ENCODE measurements around the gene AP3B1. TPM values are rescaled to one million over a fixed set of nuclear protein-coding genes. Genes with fewer than 3 reads are reported as not detected.

The AP3B1 gene
- total RNA-seq, 1 experiment from 2014 or later, result 41.8 TPM

DNA sequence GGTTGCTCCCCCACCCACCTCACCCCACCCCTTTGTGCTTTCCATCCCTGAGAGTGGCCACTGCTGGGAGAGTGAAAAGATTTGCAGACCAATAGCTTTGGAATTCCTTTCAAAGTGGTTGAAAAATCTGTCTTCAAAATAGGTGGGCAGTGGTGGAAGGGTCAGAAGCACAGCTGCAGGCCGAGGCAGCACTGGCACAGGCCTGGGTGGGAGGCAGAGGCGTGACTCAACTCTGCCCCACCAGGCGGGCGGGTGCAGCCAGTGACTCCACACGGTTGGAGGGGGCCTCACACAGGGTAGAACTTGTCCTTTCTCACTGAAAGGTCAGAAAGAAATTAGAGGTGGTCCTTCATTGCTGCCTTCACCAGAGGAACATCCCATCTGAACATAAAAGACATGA is 303.4 kb downstream of the AP3B1 start:
- no CpG with 5 or more reads among the region's 5 CpGs for WGBS (ENCODE audit: extremely low coverage, insufficient read length, low lambda C conversion rate)
- Histone ChIP-seq H2BK20ac (ENCODE audit: low read depth, low read length, poor library complexity, severe bottlenecking) (no peak overlapping the region), H2BK12ac (ENCODE audit: insufficient read length, low read depth, low read length) (no peak overlapping the region), H3K79me1 (ENCODE audit: insufficient read depth, low read depth, low read length, poor library complexity, severe bottlenecking) (no peaks in the 10 kb centered on the region), H3K4me2 (ENCODE audit: insufficient read depth, insufficient read length, low read length) (no peak overlapping the region), H3K14ac (ENCODE audit: insufficient read depth, low read length) (no peak overlapping the region), H4K8ac (replicated peaks; ENCODE audit: insufficient read length, low read depth, low read length) (no peak overlapping the region), H4K91ac (ENCODE audit: insufficient read length, low read depth, low read length) (no peak overlapping the region), H3T11ph (ENCODE audit: low read length) (no peak overlapping the region), H2AFZ (ENCODE audit: low read length) (no peak overlapping the region), H3K4me1 (ENCODE audit: insufficient read depth, low read length) (peaks cover 15% of the 10 kb centered on the region; the same call in 1 of the 2 replicates), H2BK120ac (ENCODE audit: low read depth, low read length, poor library complexity, severe bottlenecking) (no peak overlapping the region), H3K56ac (ENCODE audit: insufficient read length, low read depth, low read length) (no peak overlapping the region), H3K4ac (ENCODE audit: low read depth, low read length) (no peak overlapping the region), H3K27ac (ENCODE audit: insufficient read length, low read depth, low read length) (no peak overlapping the region), H2AK5ac (ENCODE audit: insufficient read length, low read length) (no peak overlapping the region), H3K18ac (ENCODE audit: insufficient read length, low read depth, low read length) (no peak overlapping the region), H2BK5ac (ENCODE audit: insufficient read length, low read length) (no peak overlapping the region), H3K9ac (ENCODE audit: extremely low read depth, insufficient read length, low read length) (no peak overlapping the region), H3K9me3 (ENCODE audit: control insufficient read depth, low read depth, low read length) (no peaks in the 10 kb centered on the region), H3K23ac (ENCODE audit: insufficient read length, low read depth, low read length) (no peak overlapping the region), H3K27me3 (ENCODE audit: insufficient read depth, low read length) (no peaks in the 10 kb centered on the region), H3K79me2 (ENCODE audit: insufficient read depth, low read length) (no peaks in the 10 kb centered on the region), H2BK15ac (ENCODE audit: low read depth, low read length) (no peak overlapping the region), H4K20me1 (ENCODE audit: control insufficient read depth, insufficient read depth, insufficient read length) (no peaks in the 10 kb centered on the region), H4K5ac (ENCODE audit: insufficient read length, low read depth, low read length) (no peak overlapping the region), H3K23me2 (ENCODE audit: insufficient read length, low read depth, low read length, poor library complexity, severe bottlenecking) (no peaks in the 10 kb centered on the region)
- no peak for DNase-seq
- TF ChIP-seq, protein P1, sequence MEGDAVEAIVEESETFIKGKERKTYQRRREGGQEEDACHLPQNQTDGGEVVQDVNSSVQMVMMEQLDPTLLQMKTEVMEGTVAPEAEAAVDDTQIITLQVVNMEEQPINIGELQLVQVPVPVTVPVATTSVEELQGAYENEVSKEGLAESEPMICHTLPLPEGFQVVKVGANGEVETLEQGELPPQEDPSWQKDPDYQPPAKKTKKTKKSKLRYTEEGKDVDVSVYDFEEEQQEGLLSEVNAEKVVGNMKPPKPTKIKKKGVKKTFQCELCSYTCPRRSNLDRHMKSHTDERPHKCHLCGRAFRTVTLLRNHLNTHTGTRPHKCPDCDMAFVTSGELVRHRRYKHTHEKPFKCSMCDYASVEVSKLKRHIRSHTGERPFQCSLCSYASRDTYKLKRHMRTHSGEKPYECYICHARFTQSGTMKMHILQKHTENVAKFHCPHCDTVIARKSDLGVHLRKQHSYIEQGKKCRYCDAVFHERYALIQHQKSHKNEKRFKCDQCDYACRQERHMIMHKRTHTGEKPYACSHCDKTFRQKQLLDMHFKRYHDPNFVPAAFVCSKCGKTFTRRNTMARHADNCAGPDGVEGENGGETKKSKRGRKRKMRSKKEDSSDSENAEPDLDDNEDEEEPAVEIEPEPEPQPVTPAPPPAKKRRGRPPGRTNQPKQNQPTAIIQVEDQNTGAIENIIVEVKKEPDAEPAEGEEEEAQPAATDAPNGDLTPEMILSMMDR (conservative IDR thresholded peaks at IDR 0.05), result peak; percentile 46
- Mint-ChIP-seq H3K36me3 (ENCODE audit: insufficient read depth in 1 of 3, low read depth in 3 of 3) (no peaks in the 10 kb centered on the region; a peak in 2 of 7 replicates), H3K4me3 (no peak overlapping the region), H3K27me3 (ENCODE audit: low read depth) (peaks cover 45% of the 10 kb centered on the region), H3K4me1 (peaks cover 55 to 81% of the 10 kb centered on the region in 2 experiments), H3K27ac (peak overlapping the region in 1 of 3 experiments; percentile 16; a peak in 1 of 7 replicates), H3K9me3 (no peaks in the 10 kb centered on the region)

Data from H9 (cell line).